Activated naive CD8-positive, alpha-beta T cell treated with anti-CD3 and anti-CD28 coated beads, Interleukin-2, amount 50 U/mL, for 24 hours (primary cell): Measurements from ENCODE around the gene TNFSF4.

Experiments
- ATAC-seq: fragments of 150-1000 bp; cut with Tn5 transposase; one replicate; pipeline ENCODE4 v1.10.0; 2021
- DNase-seq: peaks from one replicate; pipeline ENCODE4 v3.0.0; 2021
- H3K27ac Mint-ChIP-seq: one replicate; pipeline ENCODE4 v1.8.0; 2021; ENCODE audit warnings: mild to moderate bottlenecking, mixed read lengths
- H3K27me3 Mint-ChIP-seq: one replicate; pipeline ENCODE4 v1.8.0; 2021; ENCODE audit warnings: mixed read lengths
- H3K36me3 Mint-ChIP-seq: one replicate; pipeline ENCODE4 v1.8.0; 2021; ENCODE audit warnings: low read depth, mixed read lengths
- H3K4me1 Mint-ChIP-seq: one replicate; pipeline ENCODE4 v1.8.0; 2021; ENCODE audit warnings: mixed read lengths
- H3K4me3 Mint-ChIP-seq: one replicate; pipeline ENCODE4 v1.8.0; 2021; ENCODE audit warnings: mild to moderate bottlenecking, moderate library complexity, mixed read lengths
- H3K9me3 Mint-ChIP-seq: one replicate; pipeline ENCODE4 v1.8.0; 2021; ENCODE audit warnings: mixed read lengths

The TNFSF4 gene

GRCh38 chr1:173224280-173224892 is 17.3 kb upstream of the TNFSF4 start:
- Mint-ChIP-seq H3K4me3 (no peak overlapping the region), H3K9me3 (peaks cover 9% of the 10 kb centered on the region), H3K4me1 (peaks cover 36% of the 10 kb centered on the region), H3K36me3 (peaks cover 4% of the 10 kb centered on the region), H3K27ac (no peak overlapping the region), H3K27me3 (no peaks in the 10 kb centered on the region)
- ATAC-seq (peak; percentile 29), DNase-seq (no peak)

GRCh38 chr1:173223031-173223380 is 15.9 kb upstream of the TNFSF4 start:
- Mint-ChIP-seq H3K27ac (peak overlapping the region; percentile 82), H3K36me3 (no peaks in the 10 kb centered on the region), H3K4me1 (peaks cover 41% of the 10 kb centered on the region), H3K4me3 (no peak overlapping the region), H3K27me3 (no peaks in the 10 kb centered on the region), H3K9me3 (no peaks in the 10 kb centered on the region)
- DNase-seq, result no peak
- ATAC-seq, result no peak

GRCh38 chr1:173222149-173223030 is 15.3 kb upstream of the TNFSF4 start:
- Mint-ChIP-seq H3K36me3 (no peaks in the 10 kb centered on the region), H3K4me1 (peaks cover 42% of the 10 kb centered on the region), H3K4me3 (no peak overlapping the region), H3K27me3 (no peaks in the 10 kb centered on the region), H3K9me3 (no peaks in the 10 kb centered on the region), H3K27ac (peak overlapping the region; percentile 82)
- ATAC-seq, result peak; percentile 81
- no peak for DNase-seq

- Mint-ChIP-seq H3K36me3 (no peaks in the 10 kb centered on the region), H3K9me3 (no peaks in the 10 kb centered on the region), H3K27ac (no peak overlapping the region), H3K4me3 (no peak overlapping the region), H3K4me1 (peaks cover 37% of the 10 kb centered on the region), H3K27me3 (no peaks in the 10 kb centered on the region)
- no peak for ATAC-seq
- DNase-seq, result no peak
These were observed 13.0 kb upstream of the TNFSF4 start for GRCh38 chr1:173220157-173220556.

- Mint-ChIP-seq H3K36me3 (no peaks in the 10 kb centered on the region), H3K4me3 (no peak overlapping the region), H3K9me3 (no peaks in the 10 kb centered on the region), H3K4me1 (peaks cover 35% of the 10 kb centered on the region), H3K27me3 (peaks cover 11% of the 10 kb centered on the region), H3K27ac (no peak overlapping the region)
- DNase-seq (no peak), ATAC-seq (no peak)
These were observed 6.5 kb upstream of the TNFSF4 start for GRCh38 chr1:173213665-173214064.

- Mint-ChIP-seq H3K4me1 (peaks cover 36% of the 10 kb centered on the region), H3K4me3 (no peak overlapping the region), H3K9me3 (no peaks in the 10 kb centered on the region), H3K27ac (peak overlapping the region; percentile 26), H3K36me3 (no peaks in the 10 kb centered on the region), H3K27me3 (peaks cover 11% of the 10 kb centered on the region)
- DNase-seq (no peak), ATAC-seq (peak; percentile 74)
These were observed 5.9 kb upstream of the TNFSF4 start for GRCh38 chr1:173212952-173213491.

- Mint-ChIP-seq H3K27ac (no peak overlapping the region), H3K9me3 (no peaks in the 10 kb centered on the region), H3K36me3 (no peaks in the 10 kb centered on the region), H3K4me3 (no peak overlapping the region), H3K27me3 (peaks cover 11% of the 10 kb centered on the region), H3K4me1 (peaks cover 57% of the 10 kb centered on the region)
- DNase-seq (no peak), ATAC-seq (no peak)
These were observed 3.6 kb upstream of the TNFSF4 start for GRCh38 chr1:173210716-173211231.

GRCh38 chr1:173210283-173210682 is 3.2 kb upstream of the TNFSF4 start:
- no peak overlapping the region for H3K4me3 Mint-ChIP-seq
- ATAC-seq (no peak), DNase-seq (no peak)
- H3K36me3 Mint-ChIP-seq, result no peaks in the 10 kb centered on the region
- no peaks in the 10 kb centered on the region for H3K9me3 Mint-ChIP-seq
- no peak overlapping the region for H3K27ac Mint-ChIP-seq
- H3K27me3 Mint-ChIP-seq, result peaks cover 11% of the 10 kb centered on the region
- H3K4me1 Mint-ChIP-seq, result peaks cover 62% of the 10 kb centered on the region

- no peaks in the 10 kb centered on the region for H3K9me3 Mint-ChIP-seq
- no peak for DNase-seq
- H3K27me3 Mint-ChIP-seq, result peaks cover 11% of the 10 kb centered on the region
- H3K36me3 Mint-ChIP-seq, result no peaks in the 10 kb centered on the region
- no peak overlapping the region for H3K27ac Mint-ChIP-seq
- H3K4me3 Mint-ChIP-seq, result no peak overlapping the region
- no peak for ATAC-seq
- peaks cover 72% of the 10 kb centered on the region for H3K4me1 Mint-ChIP-seq
These were observed 1.7 kb upstream of the TNFSF4 start for GRCh38 chr1:173208868-173209267.

- H3K36me3 Mint-ChIP-seq, result no peaks in the 10 kb centered on the region
- no peaks in the 10 kb centered on the region for H3K9me3 Mint-ChIP-seq
- no peak for ATAC-seq
- H3K27ac Mint-ChIP-seq, result no peak overlapping the region
- H3K27me3 Mint-ChIP-seq, result peaks cover 11% of the 10 kb centered on the region
- no peak overlapping the region for H3K4me3 Mint-ChIP-seq
- H3K4me1 Mint-ChIP-seq, result peaks cover 75% of the 10 kb centered on the region
- DNase-seq, result no peak
These were observed 1.0 kb upstream of the TNFSF4 start for GRCh38 chr1:173208146-173208545.

GRCh38 chr1:173205146-173206051 is 1.7 kb downstream of the TNFSF4 start:
- Mint-ChIP-seq H3K4me3 (peak overlapping the region; percentile 77), H3K27ac (peak overlapping the region; percentile 55), H3K36me3 (no peaks in the 10 kb centered on the region), H3K9me3 (no peaks in the 10 kb centered on the region), H3K27me3 (peaks cover 4% of the 10 kb centered on the region), H3K4me1 (peaks cover 80% of the 10 kb centered on the region)
- DNase-seq, result peak; percentile 12
- peak; percentile 72 for ATAC-seq

- Mint-ChIP-seq H3K4me3 (peak overlapping the region; percentile 55), H3K27ac (peak overlapping the region; percentile 10), H3K27me3 (no peaks in the 10 kb centered on the region), H3K9me3 (no peaks in the 10 kb centered on the region), H3K36me3 (no peaks in the 10 kb centered on the region), H3K4me1 (peaks cover 80% of the 10 kb centered on the region)
- DNase-seq (no peak), ATAC-seq (no peak)
These were observed 2.4 kb downstream of the TNFSF4 start for GRCh38 chr1:173204693-173205092.

GRCh38 chr1:173202424-173203145 is 4.5 kb downstream of the TNFSF4 start:
- no peak for DNase-seq

GRCh38 chr1:173201969-173202368 is 5.2 kb downstream of the TNFSF4 start:
- ATAC-seq, result no peak
- Mint-ChIP-seq H3K27ac (no peak overlapping the region), H3K36me3 (no peaks in the 10 kb centered on the region), H3K27me3 (no peaks in the 10 kb centered on the region), H3K4me3 (peak overlapping the region; percentile 12), H3K9me3 (no peaks in the 10 kb centered on the region), H3K4me1 (peaks cover 62% of the 10 kb centered on the region)
- DNase-seq, result no peak

More at GRCh38 chr1:173202424-173203145, 4.5 kb downstream of the TNFSF4 start:
- H3K9me3 Mint-ChIP-seq, result no peaks in the 10 kb centered on the region
- peaks cover 64% of the 10 kb centered on the region for H3K4me1 Mint-ChIP-seq
- no peak overlapping the region for H3K27ac Mint-ChIP-seq
- peak overlapping the region; percentile 40 for H3K4me3 Mint-ChIP-seq
- ATAC-seq, result no peak
- no peaks in the 10 kb centered on the region for H3K36me3 Mint-ChIP-seq
- no peaks in the 10 kb centered on the region for H3K27me3 Mint-ChIP-seq
